ENCODE measurements around the gene VCAN.

- TF ChIP-seq POLR2A (IDR thresholded peaks at IDR 0.05; ENCODE audit: low read depth, low read length) (no peak), CTCF (conservative IDR thresholded peaks at IDR 0.05; ENCODE audit: low read depth, low read length) (no peak), BHLHE40 (IDR thresholded peaks at IDR 0.05; ENCODE audit: low read depth, low read length) (no peak), RFX5 (IDR thresholded peaks at IDR 0.05; ENCODE audit: low read depth, low read length) (no peak), ELK1 (IDR thresholded peaks at IDR 0.05; ENCODE audit: borderline replicate concordance, low read depth, low read length) (no peak), MAZ (IDR thresholded peaks at IDR 0.05; ENCODE audit: borderline replicate concordance, low read depth, low read length) (no peak), RAD21 (IDR thresholded peaks at IDR 0.05; ENCODE audit: low read length) (no peak), SMC3 (IDR thresholded peaks at IDR 0.05; ENCODE audit: low read depth, low read length) (no peak), MXI1 (IDR thresholded peaks at IDR 0.05; ENCODE audit: borderline replicate concordance, low read depth, low read length) (no peak), MAFK (IDR thresholded peaks at IDR 0.05; ENCODE audit: low read depth, low read length) (no peak)
Measured at GRCh38 chr5:83523929-83524328, 52.4 kb downstream of the VCAN start.

Data from IMR-90 (cell line).